Measurements from ENCODE around the gene CHST2. TPM values are rescaled to one million over a fixed set of nuclear protein-coding genes. Genes with fewer than 3 reads are reported as not detected.

Gene CHST2
- total and polyA plus RNA-seq, 9 donors = 1.2 to 8.0 (median 5.6) TPM

GRCh38 chr3:143124601-143125520 is 5.3 kb downstream of the CHST2 start:
- no peak for DNase-seq
- Histone ChIP-seq H3K4me3 (no peak overlapping the region), H3K27me3 (no peaks in the 10 kb centered on the region), H3K27ac (no peak overlapping the region), H3K9me3 (no peaks in the 10 kb centered on the region), H3K4me1 (ENCODE audit: insufficient read depth) (no peaks in the 10 kb centered on the region), H3K36me3 (no peaks in the 10 kb centered on the region)
- 11 to 23% (median 15%) methylated on average over 9 of the region's 9 CpGs for WGBS, 3 donors
- intact Hi-C loops (cut with DNase I) = no loop called here
- TF ChIP-seq EP300 (IDR thresholded peaks at IDR 0.05) (no peak), POLR2A (IDR thresholded peaks at IDR 0.05) (no peak), CTCF (IDR thresholded peaks at IDR 0.05) (no peak)

GRCh38 chr3:143127801-143128200 is 8.2 kb downstream of the CHST2 start:
- DNase-seq = no peak
- WGBS, 3 donors = 63 to 84% (median 75%) methylated on average over 3 of the region's 3 CpGs
- no peak overlapping the region for H3K4me3 ChIP-seq
- TF ChIP-seq POLR2A (IDR thresholded peaks at IDR 0.05) (no peak), CTCF (IDR thresholded peaks at IDR 0.05) (no peak), EP300 (IDR thresholded peaks at IDR 0.05) (no peak)
- no peaks in the 10 kb centered on the region for H3K36me3 ChIP-seq
- H3K9me3 ChIP-seq = no peaks in the 10 kb centered on the region
- H3K4me1 ChIP-seq (ENCODE audit: insufficient read depth) = no peaks in the 10 kb centered on the region
- no peaks in the 10 kb centered on the region for H3K27me3 ChIP-seq
- intact Hi-C loops (cut with DNase I) = no loop called here
- H3K27ac ChIP-seq = no peak overlapping the region

GRCh38 chr3:143128227-143128955 is 8.8 kb downstream of the CHST2 start:
- no peaks in the 10 kb centered on the region for H3K36me3 ChIP-seq
- intact Hi-C loops (cut with DNase I) = no loop called here
- WGBS, 3 donors = 30 to 40% (median 38%) methylated on average over 5 of the region's 5 CpGs
- no peaks in the 10 kb centered on the region for H3K4me1 ChIP-seq (ENCODE audit: insufficient read depth)
- H3K27me3 ChIP-seq = no peaks in the 10 kb centered on the region
- no peak overlapping the region for H3K27ac ChIP-seq
- no peak overlapping the region for H3K4me3 ChIP-seq
- no peaks in the 10 kb centered on the region for H3K9me3 ChIP-seq
- no peak for DNase-seq
- TF ChIP-seq POLR2A (IDR thresholded peaks at IDR 0.05) = no peak
- TF ChIP-seq EP300 (IDR thresholded peaks at IDR 0.05) = no peak
- no peak for TF ChIP-seq CTCF (IDR thresholded peaks at IDR 0.05)

- Histone ChIP-seq H3K9me3 (no peaks in the 10 kb centered on the region), H3K27me3 (no peaks in the 10 kb centered on the region), H3K4me3 (no peak overlapping the region), H3K4me1 (ENCODE audit: insufficient read depth) (no peaks in the 10 kb centered on the region), H3K27ac (no peak overlapping the region), H3K36me3 (no peaks in the 10 kb centered on the region)
- no peak for DNase-seq
- TF ChIP-seq POLR2A (IDR thresholded peaks at IDR 0.05) (no peak), EP300 (IDR thresholded peaks at IDR 0.05) (no peak), CTCF (IDR thresholded peaks at IDR 0.05) (no peak)
- intact Hi-C loops (cut with DNase I) = no loop called here
- 95 to 96% (median 95%) methylated on average over 3 of the region's 3 CpGs for WGBS, 3 donors
Observed at GRCh38 chr3:143132246-143132980, 12.8 kb downstream of the CHST2 start.

Measured in ovary (tissue), 9 donors.